Caco-2 (cell line): Measurements from ENCODE around the gene IQCK. TPM values are rescaled to one million over a fixed set of nuclear protein-coding genes. Genes with fewer than 3 reads are reported as not detected.

ENCODE experiments used
- BruUV-seq: library from RNA; stranded (reverse); fragments of 400-500 nt; replicated peaks from 2 replicates; lab custom pipeline; 2021; lab: Mats Ljungman, UMichigan
- CTCF ChIA-PET: fragments of 300-600 bp; sonication (Branson Sonifier 250); formaldehyde crosslinking; loops from one replicate; lab custom pipeline; 2022; ENCODE audit warnings: antibody characterized with exemption; lab: Charles Lee
- POLR2A ChIA-PET: fragments of 300-600 bp; sonication (Branson Sonifier 250); formaldehyde crosslinking; loops from one replicate; lab custom pipeline; 2022; ENCODE audit warnings: antibody characterized with exemption; lab: Charles Lee
- DNase-seq, 2 experiments: peaks; one replicate each; pipeline versions ENCODE4 v3.0.0 to v3.0.0-alpha.2; 2020 to 2022
- H3K27me3 ChIP-seq: replicated peaks from 2 replicates; pipeline ENCODE4 v1.6.0; 2011; ENCODE audit warnings: low read length; ENCODE audit not compliant: control insufficient read depth, insufficient read depth
- H3K36me3 ChIP-seq: 2 replicates; pipeline ENCODE4 v1.5.1; 2011; ENCODE audit warnings: low read length; ENCODE audit not compliant: control insufficient read depth, insufficient read depth
- H3K4me1 ChIP-seq: fragments of 250-450 bp; sonication (Bioruptor Pico); 2 replicates; pipeline ENCODE4 v1.5.1; 2020; ENCODE audit warnings: mild to moderate bottlenecking
- H3K4me3 ChIP-seq: 2 replicates; pipeline ENCODE4 v1.5.1; 2011; ENCODE audit warnings: low read depth, mild to moderate bottlenecking, control low read depth, low read length
- H3K9me3 ChIP-seq: fragments of 250-450 bp; sonication (Bioruptor Pico); 2 replicates; pipeline ENCODE4 v1.5.1; 2020; ENCODE audit warnings: mild to moderate bottlenecking, moderate library complexity
- H3K27ac Mint-ChIP-seq: one replicate; pipeline ENCODE4 v1.8.0; 2022; ENCODE audit warnings: mixed read lengths; ENCODE audit not compliant: unreplicated experiment
- H3K27me3 Mint-ChIP-seq: one replicate; pipeline ENCODE4 v1.8.0; 2022; ENCODE audit warnings: mixed read lengths; ENCODE audit not compliant: insufficient read depth, unreplicated experiment
- H3K36me3 Mint-ChIP-seq: one replicate; pipeline ENCODE4 v1.8.0; 2022; ENCODE audit warnings: mild to moderate bottlenecking, mixed read lengths; ENCODE audit not compliant: insufficient read depth, unreplicated experiment
- H3K4me1 Mint-ChIP-seq: one replicate; pipeline ENCODE4 v1.8.0; 2022; ENCODE audit warnings: low read depth, mixed read lengths; ENCODE audit not compliant: unreplicated experiment
- H3K4me3 Mint-ChIP-seq: one replicate; pipeline ENCODE4 v1.8.0; 2022; ENCODE audit warnings: mild to moderate bottlenecking, moderate library complexity, mixed read lengths; ENCODE audit not compliant: unreplicated experiment
- H3K9me3 Mint-ChIP-seq: one replicate; pipeline ENCODE4 v1.8.0; 2022; ENCODE audit warnings: mixed read lengths; ENCODE audit not compliant: unreplicated experiment
- intact Hi-C: fragments of 100-400 bp; cut with micrococcal nuclease; formaldehyde crosslinking; loops from one replicate; pipeline ENCODE4 v1.10.0; 2022; ENCODE audit not compliant: unreplicated experiment
- total RNA-seq: library from RNA; stranded (reverse); gene quantifications from 2 replicates; pipeline ENCODE4 v1.2.3, GENCODE V29; 2022
- TF ChIP-seq, protein P1 (sequence below), 2 experiments: fragments of 200-600 bp in 1 of 2; IDR thresholded peaks; 1 replicate in 1 of 2; 2 replicates in 1 of 2; pipeline versions ENCODE4 v1.5.1 to v1.8.0; 2011 to 2022; ENCODE audit warnings: antibody characterized with exemption in 1 of 2, control low read depth in 1 of 2, inconsistent platforms in 1 of 2, low read depth in 1 of 2, low read length in 1 of 2, mild to moderate bottlenecking in 1 of 2, moderate library complexity in 1 of 2; ENCODE audit not compliant: insufficient read depth in 1 of 2, severe bottlenecking in 1 of 2, unreplicated experiment in 1 of 2

The IQCK gene
- total RNA-seq, 1 experiment from 2014 or later, result 2.0 TPM

DNA sequence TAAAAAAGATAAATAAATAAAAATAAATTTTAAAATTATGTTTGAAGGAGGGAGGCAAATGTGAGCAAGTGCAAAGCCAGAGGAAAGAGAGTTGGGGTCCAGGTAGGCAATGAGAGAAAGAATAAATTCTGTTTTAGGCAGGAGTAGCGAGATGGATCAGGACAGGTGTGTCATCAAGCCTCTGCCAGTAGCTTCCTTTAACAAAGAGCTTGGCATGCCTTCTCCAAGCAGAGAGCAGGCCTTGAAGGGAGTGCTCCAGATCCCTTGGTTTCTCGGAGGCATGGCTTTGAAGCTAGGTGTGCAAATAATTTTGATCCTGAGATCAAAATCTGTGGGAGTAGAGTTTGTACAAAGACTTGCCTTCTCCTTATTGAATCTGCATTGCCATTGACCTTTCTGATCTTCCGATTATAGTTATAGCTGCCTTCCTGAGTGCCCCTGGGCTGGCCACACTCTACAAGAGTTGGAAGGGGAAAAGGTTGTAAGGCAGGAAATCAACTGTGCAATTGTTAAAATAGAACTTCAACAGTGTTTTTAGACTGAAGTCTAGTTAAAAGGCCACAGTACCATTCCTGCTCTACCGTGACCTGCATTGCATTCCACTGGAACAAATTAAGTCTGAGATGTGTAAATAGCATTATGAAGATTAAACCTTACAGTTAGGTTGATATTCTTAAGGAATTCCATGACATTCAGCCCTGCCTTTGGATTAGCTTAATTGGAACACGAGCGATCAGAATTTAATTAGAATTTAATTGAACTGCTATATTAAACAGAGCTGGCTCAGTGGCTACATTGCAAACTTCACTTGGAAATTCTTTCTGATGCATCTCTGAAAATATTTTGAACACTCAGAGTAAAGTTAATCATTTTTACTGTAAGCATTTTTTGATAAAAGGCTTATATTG is 33.7 kb downstream of the IQCK start:
- CTCF ChIA-PET, result interaction anchor here (0.6 kb wide), 1 partner anchor 86 kb away, joined by 3 read pairs; no protein-coding TSS in a partner anchor
- peaks cover 51% of the 10 kb centered on the region for H3K4me1 ChIP-seq
- BruUV-seq, result no TSS peak

DNA sequence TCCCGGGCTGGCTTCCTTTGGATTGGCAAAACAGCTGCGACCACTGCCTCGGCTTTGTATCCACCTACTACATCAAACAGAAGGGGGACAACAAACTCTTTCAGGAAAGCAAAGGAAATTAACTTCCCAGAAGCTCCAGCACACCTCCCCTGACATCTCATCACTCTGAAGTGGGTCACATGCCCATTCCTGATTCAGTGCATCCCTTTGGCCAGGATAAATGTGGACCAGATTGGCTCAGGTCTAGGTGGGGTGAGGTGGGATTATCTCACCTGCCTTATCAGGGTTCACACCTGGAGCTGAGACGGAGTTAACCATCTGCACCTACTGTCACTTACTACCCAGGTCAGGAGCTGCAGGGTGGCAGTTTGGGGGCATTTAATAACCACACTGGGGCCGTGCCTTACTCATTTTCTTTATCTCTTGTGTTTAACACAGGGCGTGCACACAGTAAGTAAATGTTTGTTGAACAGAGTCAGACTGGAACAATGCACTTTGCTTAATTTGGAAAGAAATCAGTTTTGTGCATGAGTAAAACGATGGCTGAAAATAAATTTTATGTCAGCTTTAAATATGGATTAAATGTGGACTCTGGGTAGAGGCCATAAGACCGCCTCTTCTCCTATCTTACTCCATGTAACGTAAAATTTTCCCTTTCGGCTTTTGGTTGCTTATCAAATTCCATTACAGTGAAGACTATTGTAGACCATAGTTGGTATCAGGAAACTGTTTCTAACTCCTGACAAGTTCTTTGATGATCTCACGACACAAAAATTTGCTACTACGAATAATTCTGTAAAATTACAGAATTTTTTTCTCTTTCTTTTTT is 36.0 kb downstream of the IQCK start:
- no peaks in the 10 kb centered on the region for H3K9me3 Mint-ChIP-seq
- Histone ChIP-seq H3K9me3 (no peaks in the 10 kb centered on the region), H3K36me3 (no peaks in the 10 kb centered on the region), H3K4me1 (peaks cover 41% of the 10 kb centered on the region), H3K4me3 (no peak overlapping the region), H3K27me3 (no peaks in the 10 kb centered on the region)
- TF ChIP-seq, protein P1, sequence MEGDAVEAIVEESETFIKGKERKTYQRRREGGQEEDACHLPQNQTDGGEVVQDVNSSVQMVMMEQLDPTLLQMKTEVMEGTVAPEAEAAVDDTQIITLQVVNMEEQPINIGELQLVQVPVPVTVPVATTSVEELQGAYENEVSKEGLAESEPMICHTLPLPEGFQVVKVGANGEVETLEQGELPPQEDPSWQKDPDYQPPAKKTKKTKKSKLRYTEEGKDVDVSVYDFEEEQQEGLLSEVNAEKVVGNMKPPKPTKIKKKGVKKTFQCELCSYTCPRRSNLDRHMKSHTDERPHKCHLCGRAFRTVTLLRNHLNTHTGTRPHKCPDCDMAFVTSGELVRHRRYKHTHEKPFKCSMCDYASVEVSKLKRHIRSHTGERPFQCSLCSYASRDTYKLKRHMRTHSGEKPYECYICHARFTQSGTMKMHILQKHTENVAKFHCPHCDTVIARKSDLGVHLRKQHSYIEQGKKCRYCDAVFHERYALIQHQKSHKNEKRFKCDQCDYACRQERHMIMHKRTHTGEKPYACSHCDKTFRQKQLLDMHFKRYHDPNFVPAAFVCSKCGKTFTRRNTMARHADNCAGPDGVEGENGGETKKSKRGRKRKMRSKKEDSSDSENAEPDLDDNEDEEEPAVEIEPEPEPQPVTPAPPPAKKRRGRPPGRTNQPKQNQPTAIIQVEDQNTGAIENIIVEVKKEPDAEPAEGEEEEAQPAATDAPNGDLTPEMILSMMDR (IDR thresholded peaks at IDR 0.05; ENCODE audit: insufficient read depth in 1 of 2, low read depth in 1 of 2, low read length in 1 of 2, severe bottlenecking in 1 of 2, unreplicated experiment in 1 of 2), result no peak
- H3K36me3 Mint-ChIP-seq, result no peaks in the 10 kb centered on the region
- BruUV-seq, result no TSS peak
- intact Hi-C loops, result loop anchor here (10.0 kb wide), 1 partner anchor 131 kb away; the partner anchor contains the start of gene GPRC5B
- peaks cover 7% of the 10 kb centered on the region for H3K4me1 Mint-ChIP-seq
- peak overlapping the region; percentile 43 for H3K4me3 Mint-ChIP-seq
- peak in 1 of 2 experiments; percentile 5 for DNase-seq
- CTCF ChIA-PET, result no interaction called here
- peak overlapping the region; percentile 73 for H3K27ac Mint-ChIP-seq
- POLR2A ChIA-PET, result no interaction called here
- no peaks in the 10 kb centered on the region for H3K27me3 Mint-ChIP-seq

More for the DNA sequence above, 33.7 kb downstream of the IQCK start:
- no peak overlapping the region for H3K4me3 ChIP-seq
- POLR2A ChIA-PET, result no interaction called here
- TF ChIP-seq, protein P1 (IDR thresholded peaks at IDR 0.05; ENCODE audit: insufficient read depth in 1 of 2, low read depth in 1 of 2, low read length in 1 of 2, severe bottlenecking in 1 of 2, unreplicated experiment in 1 of 2), result no peak
- no peaks in the 10 kb centered on the region for H3K36me3 Mint-ChIP-seq
- no peak for DNase-seq
- H3K27me3 ChIP-seq, result no peaks in the 10 kb centered on the region
- H3K4me1 Mint-ChIP-seq, result peaks cover 7% of the 10 kb centered on the region
- no peaks in the 10 kb centered on the region for H3K36me3 ChIP-seq
- H3K9me3 ChIP-seq, result no peaks in the 10 kb centered on the region
- H3K27ac Mint-ChIP-seq, result peak overlapping the region; percentile 48
- H3K9me3 Mint-ChIP-seq, result no peaks in the 10 kb centered on the region
- H3K27me3 Mint-ChIP-seq, result no peaks in the 10 kb centered on the region
- H3K4me3 Mint-ChIP-seq, result no peak overlapping the region
- intact Hi-C loops, result loop anchor here (10.0 kb wide), 1 partner anchor 133 kb away; the partner anchor contains the start of gene GPRC5B

DNA sequence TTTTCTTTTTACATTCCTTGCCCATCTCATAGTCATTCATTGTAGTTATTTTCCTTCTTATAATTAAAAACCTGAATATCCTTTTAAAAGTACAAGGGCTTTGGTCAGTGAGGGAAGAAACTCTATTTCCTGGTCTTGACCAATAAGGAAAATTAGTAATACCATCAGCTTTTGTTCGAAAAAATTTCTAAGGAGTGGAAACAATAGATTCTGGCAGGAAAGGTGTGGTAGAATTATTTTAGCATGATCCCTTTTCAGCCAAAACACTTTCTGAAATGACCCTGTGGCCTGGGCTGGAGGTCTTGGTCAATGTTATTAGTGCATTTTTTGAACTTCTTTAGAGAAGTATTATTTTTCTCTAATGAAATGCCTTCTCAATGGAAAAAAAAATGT is 36.6 kb downstream of the IQCK start:
- H3K4me3 Mint-ChIP-seq, result peak overlapping the region; percentile 43
- no peaks in the 10 kb centered on the region for H3K9me3 Mint-ChIP-seq
- H3K27me3 Mint-ChIP-seq, result no peaks in the 10 kb centered on the region
- no TSS peak for BruUV-seq
- H3K4me1 Mint-ChIP-seq, result peaks cover 7% of the 10 kb centered on the region
- Histone ChIP-seq H3K27me3 (no peaks in the 10 kb centered on the region), H3K4me3 (no peak overlapping the region), H3K36me3 (no peaks in the 10 kb centered on the region), H3K4me1 (peaks cover 37% of the 10 kb centered on the region), H3K9me3 (no peaks in the 10 kb centered on the region)
- H3K36me3 Mint-ChIP-seq, result no peaks in the 10 kb centered on the region
- no peak for DNase-seq
- CTCF ChIA-PET, result no interaction called here
- intact Hi-C loops, result loop anchor here (1.0 to 10.0 kb wide), 2 partner anchors 130 to 153 kb away; partner anchors contain the start of gene GPRC5B
- peak overlapping the region; percentile 73 for H3K27ac Mint-ChIP-seq
- TF ChIP-seq, protein P1 (IDR thresholded peaks at IDR 0.05; ENCODE audit: insufficient read depth in 1 of 2, low read depth in 1 of 2, low read length in 1 of 2, severe bottlenecking in 1 of 2, unreplicated experiment in 1 of 2), result no peak
- POLR2A ChIA-PET, result no interaction called here
